SK-N-SH (cell line): ENCODE results near the gene FRMD4B.

Experiments used
- CTCF ChIP-seq: fragments of 200-600 bp; sonication (generic); IDR thresholded peaks from 2 replicates; pipeline ENCODE4 v1.6.1; 2017; ENCODE audit warnings: antibody characterized with exemption, mild to moderate bottlenecking, moderate library complexity
- FOXM1 ChIP-seq: IDR thresholded peaks from 2 replicates; pipeline ENCODE4 v1.4.0; 2012; ENCODE audit warnings: low read depth, mild to moderate bottlenecking
- GABPA ChIP-seq: IDR thresholded peaks from 2 replicates; pipeline ENCODE4 v1.4.0; 2012; ENCODE audit warnings: low read depth, mild to moderate bottlenecking
- RFX5 ChIP-seq: IDR thresholded peaks from 2 replicates; pipeline ENCODE4 v1.6.1; 2012; ENCODE audit warnings: mild to moderate bottlenecking, improper control_type of control experiment, low read length
- TCF12 ChIP-seq: IDR thresholded peaks from 2 replicates; pipeline ENCODE4 v1.4.0; 2012
- YY1 ChIP-seq: IDR thresholded peaks from 2 replicates; pipeline ENCODE4 v1.4.0; 2012; ENCODE audit warnings: low read depth, mild to moderate bottlenecking

- TF ChIP-seq YY1 (no peak), RFX5 (no peak), GABPA (no peak), FOXM1 (no peak), TCF12 (no peak), CTCF (no peak)
Measured at GRCh38 chr3:69209413-69209812, 176.5 kb downstream of the FRMD4B start.
